IPS-18a (cell line): ENCODE data around the gene BCL11A.

Experiments
- H3K27ac ChIP-seq: one replicate; pipeline ENCODE4 v1.5.1; 2013; ENCODE audit warnings: low read length
- H3K27me3 ChIP-seq: one replicate; pipeline ENCODE4 v1.6.1; 2013; ENCODE audit warnings: mild to moderate bottlenecking, low read length; ENCODE audit not compliant: control insufficient read depth, insufficient read depth
- H3K36me3 ChIP-seq: one replicate; pipeline ENCODE4 v1.6.1; 2013; ENCODE audit warnings: low read depth, low read length; ENCODE audit not compliant: control insufficient read depth
- H3K4me1 ChIP-seq: one replicate; pipeline ENCODE4 v1.6.1; 2013; ENCODE audit warnings: low read depth, low read length; ENCODE audit not compliant: control insufficient read depth
- H3K4me3 ChIP-seq: one replicate; pipeline ENCODE4 v1.5.1; 2013; ENCODE audit warnings: low read length
- H3K9ac ChIP-seq: one replicate; pipeline ENCODE4 v1.6.1; 2013; ENCODE audit warnings: mild to moderate bottlenecking, low read length, moderate library complexity
- H3K9me3 ChIP-seq: one replicate; pipeline ENCODE4 v1.6.1; 2013; ENCODE audit warnings: low read depth, low read length; ENCODE audit not compliant: control insufficient read depth

Gene BCL11A

DNA sequence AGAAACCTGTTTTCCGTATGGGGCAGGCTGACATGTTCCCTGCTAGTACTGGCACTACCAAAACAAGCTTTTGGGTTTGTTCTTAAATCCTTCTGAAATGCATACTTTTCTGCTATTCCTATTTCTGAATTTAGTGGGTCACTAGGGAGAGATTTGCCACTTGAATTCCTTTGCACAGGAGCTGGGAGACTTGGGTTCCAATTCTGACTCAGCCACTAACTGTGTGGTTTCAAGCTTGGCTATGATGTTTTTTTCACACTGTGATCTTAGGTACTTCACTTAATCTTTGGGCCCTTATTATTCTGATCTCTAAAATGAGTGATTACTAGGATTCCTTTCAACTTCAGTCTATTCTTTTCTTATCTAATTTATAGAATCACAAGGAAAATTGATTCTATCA, 105.5 kb downstream of the BCL11A start:
- no peaks in the 10 kb centered on the region for H3K36me3 ChIP-seq
- no peaks in the 10 kb centered on the region for H3K27me3 ChIP-seq
- peaks cover 23% of the 10 kb centered on the region for H3K4me1 ChIP-seq
- no peak overlapping the region for H3K9ac ChIP-seq
- no peak overlapping the region for H3K27ac ChIP-seq
- H3K9me3 ChIP-seq = no peaks in the 10 kb centered on the region
- no peak overlapping the region for H3K4me3 ChIP-seq

GRCh38 chr2:60446413-60447267, 106.8 kb downstream of the BCL11A start:
- peaks cover 11% of the 10 kb centered on the region for H3K4me1 ChIP-seq
- H3K27me3 ChIP-seq = no peaks in the 10 kb centered on the region
- no peak overlapping the region for H3K9ac ChIP-seq
- H3K4me3 ChIP-seq = no peak overlapping the region
- no peak overlapping the region for H3K27ac ChIP-seq
- no peaks in the 10 kb centered on the region for H3K36me3 ChIP-seq
- no peaks in the 10 kb centered on the region for H3K9me3 ChIP-seq

GRCh38 chr2:60445684-60446179, 107.7 kb downstream of the BCL11A start:
- H3K9me3 ChIP-seq = no peaks in the 10 kb centered on the region
- no peaks in the 10 kb centered on the region for H3K36me3 ChIP-seq
- H3K4me3 ChIP-seq = no peak overlapping the region
- no peaks in the 10 kb centered on the region for H3K27me3 ChIP-seq
- peaks cover 10% of the 10 kb centered on the region for H3K4me1 ChIP-seq
- H3K27ac ChIP-seq = no peak overlapping the region
- H3K9ac ChIP-seq = no peak overlapping the region

GRCh38 chr2:60442608-60443007, 110.8 kb downstream of the BCL11A start:
- Histone ChIP-seq H3K27ac (no peak overlapping the region), H3K9me3 (no peaks in the 10 kb centered on the region), H3K4me3 (no peak overlapping the region), H3K9ac (no peak overlapping the region), H3K4me1 (peaks cover 17% of the 10 kb centered on the region), H3K27me3 (no peaks in the 10 kb centered on the region), H3K36me3 (no peaks in the 10 kb centered on the region)

DNA sequence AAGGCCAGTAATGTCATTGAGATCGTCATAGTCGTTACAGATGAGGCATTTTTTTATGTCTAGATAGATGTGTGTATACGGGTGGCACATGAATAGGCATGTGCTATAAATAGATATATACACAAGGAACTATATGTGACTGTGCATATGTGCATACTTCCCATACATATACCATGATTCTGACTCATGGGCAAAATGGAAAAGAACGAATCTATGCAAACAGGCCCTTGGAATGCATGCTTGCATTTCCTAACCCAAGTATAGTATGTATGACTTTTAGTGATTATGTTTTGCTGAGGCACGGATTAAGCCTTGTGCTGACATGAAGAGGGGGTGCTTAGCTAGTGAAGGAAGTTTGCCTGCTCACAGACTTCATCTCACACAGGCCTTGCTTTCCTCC, 111.7 kb downstream of the BCL11A start:
- no peaks in the 10 kb centered on the region for H3K9me3 ChIP-seq
- no peaks in the 10 kb centered on the region for H3K27me3 ChIP-seq
- no peaks in the 10 kb centered on the region for H3K36me3 ChIP-seq
- H3K27ac ChIP-seq = no peak overlapping the region
- H3K4me3 ChIP-seq = no peak overlapping the region
- peaks cover 20% of the 10 kb centered on the region for H3K4me1 ChIP-seq
- H3K9ac ChIP-seq = no peak overlapping the region

- Histone ChIP-seq H3K9me3 (no peaks in the 10 kb centered on the region), H3K9ac (no peak overlapping the region), H3K36me3 (no peaks in the 10 kb centered on the region), H3K4me3 (no peak overlapping the region), H3K27me3 (no peaks in the 10 kb centered on the region), H3K4me1 (peaks cover 18% of the 10 kb centered on the region), H3K27ac (no peak overlapping the region)
Measured at GRCh38 chr2:60440767-60441163, 112.7 kb downstream of the BCL11A start.

DNA sequence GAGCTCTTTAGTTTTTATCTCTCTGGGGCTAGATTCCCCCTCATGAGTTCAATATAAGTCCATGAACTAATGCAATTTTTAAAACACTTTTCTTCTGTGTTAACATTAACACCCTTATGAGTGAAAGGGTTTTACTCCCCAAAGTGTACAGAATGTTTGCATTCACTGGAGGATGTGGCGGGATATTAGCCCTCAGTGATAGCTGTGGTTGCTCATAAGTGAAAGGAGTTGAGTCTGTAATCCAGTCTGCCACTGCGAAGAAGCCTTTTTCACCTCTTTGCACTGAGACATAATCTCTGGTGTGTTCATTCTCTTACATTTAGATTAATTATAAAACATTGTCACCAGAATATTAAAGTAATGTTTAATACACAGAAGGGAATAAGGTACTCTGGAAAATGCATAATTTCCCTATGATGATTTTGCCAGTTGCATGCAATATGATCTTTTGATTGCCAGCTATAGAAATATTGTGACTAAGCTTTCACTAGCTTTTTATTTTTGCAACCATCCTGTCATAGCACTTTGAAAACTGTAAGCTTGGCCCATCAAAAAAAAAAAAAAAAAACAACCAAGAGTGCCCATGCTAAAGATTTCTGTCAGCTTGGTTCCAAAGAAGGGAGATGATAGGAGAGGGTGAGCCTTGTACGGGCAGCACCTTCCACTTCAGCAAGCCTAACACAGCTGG, 113.2 kb downstream of the BCL11A start:
- Histone ChIP-seq H3K27me3 (no peaks in the 10 kb centered on the region), H3K27ac (no peak overlapping the region), H3K9ac (no peak overlapping the region)

GRCh38 chr2:60439219-60439974, 114.1 kb downstream of the BCL11A start:
- Histone ChIP-seq H3K27me3 (no peaks in the 10 kb centered on the region), H3K36me3 (no peaks in the 10 kb centered on the region), H3K9me3 (no peaks in the 10 kb centered on the region), H3K9ac (no peak overlapping the region), H3K4me1 (peaks cover 25% of the 10 kb centered on the region), H3K27ac (no peak overlapping the region), H3K4me3 (no peak overlapping the region)

More for the DNA sequence above, 113.2 kb downstream of the BCL11A start:
- Histone ChIP-seq H3K9me3 (no peaks in the 10 kb centered on the region), H3K4me1 (peaks cover 19% of the 10 kb centered on the region), H3K4me3 (no peak overlapping the region), H3K36me3 (no peaks in the 10 kb centered on the region)

DNA sequence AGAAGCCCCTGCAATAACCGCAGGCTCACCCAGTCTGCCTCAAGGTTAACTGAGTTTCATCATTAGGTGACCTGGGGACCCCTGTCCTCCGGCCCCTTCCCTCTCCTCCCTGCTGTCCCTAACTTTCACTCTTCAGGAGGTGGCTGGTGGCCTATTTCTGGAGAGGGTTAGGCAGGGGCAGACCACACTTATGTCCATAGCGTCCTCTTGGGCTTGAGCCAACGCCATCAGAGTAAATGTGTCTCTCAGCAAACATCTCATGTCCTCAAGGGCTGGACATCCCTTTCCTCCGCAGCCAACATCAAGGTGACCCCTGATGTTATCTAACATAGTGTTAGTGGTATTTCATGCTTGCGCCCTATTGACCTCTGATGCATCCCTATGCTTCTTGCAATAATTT, 114.8 kb downstream of the BCL11A start:
- H3K9me3 ChIP-seq = no peaks in the 10 kb centered on the region
- no peak overlapping the region for H3K27ac ChIP-seq

DNA sequence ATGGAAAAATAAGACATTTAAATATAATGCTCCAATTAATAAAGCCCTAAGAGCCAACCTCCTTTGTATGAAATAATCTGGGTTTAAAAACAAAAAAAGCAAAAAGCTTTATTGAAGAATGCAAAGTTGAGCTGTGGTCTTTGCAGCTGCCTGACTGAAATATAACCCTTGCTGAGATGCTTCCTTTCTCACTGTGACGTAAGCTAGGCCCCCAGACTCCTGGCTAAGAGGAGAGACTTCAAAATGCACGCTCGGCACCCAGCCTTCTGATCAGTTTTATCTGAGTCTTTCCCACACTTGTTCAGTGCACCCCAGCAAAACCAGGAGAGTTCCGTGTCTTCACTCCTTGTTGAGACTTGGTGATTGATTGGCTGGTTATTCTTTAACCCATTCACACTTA, 115.3 kb downstream of the BCL11A start:
- Histone ChIP-seq H3K36me3 (no peaks in the 10 kb centered on the region), H3K9ac (no peak overlapping the region), H3K4me3 (no peak overlapping the region)

More for the DNA sequence above, 114.8 kb downstream of the BCL11A start:
- H3K4me1 ChIP-seq = peaks cover 25% of the 10 kb centered on the region
- H3K27me3 ChIP-seq = no peaks in the 10 kb centered on the region
- no peak overlapping the region for H3K4me3 ChIP-seq
- no peaks in the 10 kb centered on the region for H3K36me3 ChIP-seq
- H3K9ac ChIP-seq = no peak overlapping the region

GRCh38 chr2:60437080-60437696, 116.3 kb downstream of the BCL11A start:
- H3K9me3 ChIP-seq = no peaks in the 10 kb centered on the region
- peaks cover 31% of the 10 kb centered on the region for H3K4me1 ChIP-seq
- H3K27me3 ChIP-seq = no peaks in the 10 kb centered on the region
- H3K36me3 ChIP-seq = no peaks in the 10 kb centered on the region
- no peak overlapping the region for H3K27ac ChIP-seq
- no peak overlapping the region for H3K4me3 ChIP-seq
- no peak overlapping the region for H3K9ac ChIP-seq

More for the DNA sequence above, 115.3 kb downstream of the BCL11A start:
- H3K27me3 ChIP-seq = no peaks in the 10 kb centered on the region
- H3K9me3 ChIP-seq = no peaks in the 10 kb centered on the region
- H3K4me1 ChIP-seq = peaks cover 25% of the 10 kb centered on the region
- H3K27ac ChIP-seq = no peak overlapping the region
